Common myeloid progenitor, CD34-positive (primary cell): ENCODE measurements around the gene MAPRE3.
A peak's percentile ranks its signal among the peaks of the same experiment; 100 is the strongest.

Source experiments
- CTCF ChIA-PET: fragments of 350-600 bp; sonication (Branson Sonifier 250); formaldehyde crosslinking; loops from one replicate; lab custom pipeline; 2021; ENCODE audit warnings: antibody characterized with exemption; lab: Charles Lee
- POLR2A ChIA-PET: fragments of 350-600 bp; sonication (Branson Sonifier 250); formaldehyde crosslinking; loops from one replicate; lab custom pipeline; 2021; ENCODE audit warnings: antibody characterized with exemption; lab: Charles Lee
- DNase-seq, 3 donors: peaks; one replicate each; pipeline versions ENCODE4 v3.0.0 to v3.0.0-alpha.2; 2013
- H3K27ac ChIP-seq, 2 experiments: 1 replicate in 1 of 2; 2 replicates in 1 of 2; pipeline ENCODE4 v1.7.0; 2013; ENCODE audit warnings: inconsistent platforms in 2 of 2, low read length in 2 of 2, mild to moderate bottlenecking in 2 of 2, low read depth in 1 of 2, moderate library complexity in 1 of 2; ENCODE audit not compliant: severe bottlenecking in 2 of 2, insufficient read depth in 1 of 2, poor library complexity in 1 of 2
- H3K27me3 ChIP-seq, 5 experiments: replicated peaks in 2 of 5; 1 replicate in 3 of 5; 2 replicates in 2 of 5; pipeline versions ENCODE4 v1.6.1 to v1.7.0; 2013; ENCODE audit warnings: low read length in 4 of 5, mild to moderate bottlenecking in 2 of 5, moderate library complexity in 2 of 5, inconsistent platforms in 1 of 5; ENCODE audit not compliant: insufficient read depth in 5 of 5, control insufficient read depth in 4 of 5
- H3K36me3 ChIP-seq, 4 experiments: 1 replicate in 2 of 4; 2 replicates in 2 of 4; pipeline versions ENCODE4 v1.6.1 to v1.7.0; 2013; ENCODE audit warnings: low read length in 3 of 4, control low read depth in 1 of 4, mild to moderate bottlenecking in 1 of 4; ENCODE audit not compliant: control insufficient read depth in 4 of 4, insufficient read depth in 4 of 4
- H3K4me1 ChIP-seq, 4 experiments: 1 replicate in 3 of 4; 2 replicates in 1 of 4; pipeline versions ENCODE4 v1.6.1 to v1.7.1; 2013; ENCODE audit warnings: low read length in 3 of 4, mild to moderate bottlenecking in 3 of 4, control low read depth in 1 of 4, inconsistent platforms in 1 of 4, moderate library complexity in 1 of 4; ENCODE audit not compliant: control insufficient read depth in 4 of 4, insufficient read depth in 4 of 4; ENCODE audit errors: control extremely low read depth in 1 of 4
- H3K4me3 ChIP-seq, 7 experiments: 1 replicate in 4 of 7; 2 replicates in 3 of 7; pipeline versions ENCODE4 v1.5.1 to v1.7.0; 2013; ENCODE audit warnings: mild to moderate bottlenecking in 7 of 7, low read length in 6 of 7, moderate library complexity in 6 of 7, inconsistent platforms in 2 of 7, low read depth in 2 of 7, control low read depth in 1 of 7; ENCODE audit not compliant: insufficient read depth in 4 of 7, control insufficient read depth in 1 of 7; ENCODE audit errors: extremely low read depth in 1 of 7
- H3K9me3 ChIP-seq, 5 experiments: 1 replicate in 4 of 5; 2 replicates in 1 of 5; pipeline versions ENCODE4 v1.6.1 to v1.7.1; 2013; ENCODE audit warnings: low read length in 4 of 5, mild to moderate bottlenecking in 2 of 5, inconsistent platforms in 1 of 5, low read depth in 1 of 5, moderate library complexity in 1 of 5; ENCODE audit not compliant: control insufficient read depth in 4 of 5, insufficient read depth in 2 of 5; ENCODE audit errors: control extremely low read depth in 1 of 5
- WGBS: methylation state at CpG from one replicate; pipeline ENCODE4 v1.1.5; 2013; ENCODE audit not compliant: insufficient coverage; 5-methylcytosine and 5-hydroxymethylcytosine counted together

MAPRE3 gene

DNA sequence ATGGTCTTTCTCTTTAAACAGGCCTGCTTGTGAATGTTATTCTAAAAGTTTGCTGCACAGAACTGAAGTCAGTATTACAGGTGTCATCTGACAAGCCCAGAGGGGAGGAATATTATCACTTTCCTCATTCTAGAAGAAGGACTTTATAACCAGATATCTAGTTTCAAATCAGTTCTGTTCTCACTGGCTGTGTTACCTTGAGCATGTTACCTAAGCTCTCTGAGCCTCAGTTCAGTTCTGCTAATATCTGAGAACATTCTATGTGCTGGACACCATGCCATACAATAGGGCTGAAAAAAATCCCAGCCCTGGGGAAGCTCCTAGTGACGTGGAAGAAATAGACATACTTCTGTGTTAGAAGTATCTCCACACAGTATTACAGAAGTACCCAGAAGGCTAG lies 27.9 kb downstream of the MAPRE3 start:
- no peaks in the 10 kb centered on the region for H3K36me3 ChIP-seq
- peaks cover 0 to 6% (median 2%) of the 10 kb centered on the region in 4 experiments for H3K4me1 ChIP-seq
- ChIA-PET CTCF (interaction anchor here (0.8 to 8.0 kb wide), 6 partner anchors 9 to 154 kb away, joined by 3 to 39 read pairs (median 4); no protein-coding TSS in a partner anchor), POLR2A (interaction anchor here (0.6 kb wide), 1 partner anchor 18 kb away, joined by 4 read pairs; no protein-coding TSS in a partner anchor)
- peaks cover 0 to 7% (median 0%) of the 10 kb centered on the region in 5 experiments for H3K27me3 ChIP-seq
- no peak for DNase-seq
- no peak overlapping the region for H3K27ac ChIP-seq
- H3K4me3 ChIP-seq = no peak overlapping the region
- no peaks in the 10 kb centered on the region for H3K9me3 ChIP-seq
- no CpG with 5 or more reads among the region's 1 CpG for WGBS

GRCh38 chr2:27000228-27000627 lies 29.8 kb downstream of the MAPRE3 start:
- CTCF ChIA-PET = no interaction called here
- no peaks in the 10 kb centered on the region for H3K36me3 ChIP-seq
- DNase-seq = peak in 1 of 3 donors; percentile 31
- peaks cover 0 to 6% (median 2%) of the 10 kb centered on the region in 4 experiments for H3K4me1 ChIP-seq
- H3K4me3 ChIP-seq = no peak overlapping the region
- no peaks in the 10 kb centered on the region for H3K9me3 ChIP-seq
- 56% methylated on average over 4 of the region's 4 CpGs for WGBS
- H3K27ac ChIP-seq = no peak overlapping the region
- POLR2A ChIA-PET = no interaction called here
- H3K27me3 ChIP-seq = peaks cover 0 to 3% (median 0%) of the 10 kb centered on the region in 5 experiments

GRCh38 chr2:27000995-27001394 lies 30.6 kb downstream of the MAPRE3 start:
- Histone ChIP-seq H3K4me3 (no peak overlapping the region), H3K27me3 (peaks cover 0 to 3% (median 0%) of the 10 kb centered on the region in 5 experiments), H3K9me3 (no peaks in the 10 kb centered on the region), H3K27ac (no peak overlapping the region), H3K4me1 (peaks cover 0 to 6% (median 2%) of the 10 kb centered on the region in 4 experiments), H3K36me3 (no peaks in the 10 kb centered on the region)
- DNase-seq = no peak
- no CpG with 5 or more reads among the region's 2 CpGs for WGBS
- ChIA-PET POLR2A (no interaction called here), CTCF (no interaction called here)

GRCh38 chr2:27001950-27002349 lies 31.5 kb downstream of the MAPRE3 start:
- Histone ChIP-seq H3K27ac (no peak overlapping the region), H3K4me1 (peaks cover 0 to 6% (median 2%) of the 10 kb centered on the region in 4 experiments), H3K4me3 (no peak overlapping the region), H3K9me3 (no peaks in the 10 kb centered on the region), H3K36me3 (no peaks in the 10 kb centered on the region), H3K27me3 (peaks cover 0 to 3% (median 0%) of the 10 kb centered on the region in 5 experiments)
- no peak for DNase-seq
- CTCF ChIA-PET = interaction anchor here (3.7 kb wide), 1 partner anchor 14 kb away, joined by 20 read pairs; no protein-coding TSS in a partner anchor
- POLR2A ChIA-PET = no interaction called here
- WGBS = 88% methylated on average over 4 of the region's 5 CpGs

DNA sequence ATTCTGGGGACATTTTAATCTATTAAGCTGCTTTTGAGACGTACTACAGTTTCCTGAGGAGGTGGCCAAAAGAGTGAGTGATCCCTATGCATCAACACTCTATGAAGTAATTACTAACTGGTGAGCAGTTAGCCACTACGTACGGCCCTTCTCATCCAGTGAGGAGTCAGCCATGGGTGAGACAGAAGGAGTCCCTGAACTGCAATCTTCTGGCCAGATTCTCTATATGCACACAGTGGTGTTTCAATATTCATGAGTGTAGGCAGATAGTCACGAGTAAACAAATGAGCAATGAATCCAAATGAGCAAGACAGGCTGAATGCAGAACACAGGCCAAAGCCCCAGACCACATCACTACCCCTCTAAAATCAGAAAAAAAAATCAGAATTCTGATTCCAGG lies 32.6 kb downstream of the MAPRE3 start:
- Histone ChIP-seq H3K4me3 (no peak overlapping the region), H3K36me3 (no peaks in the 10 kb centered on the region), H3K27me3 (peaks cover 0 to 3% (median 0%) of the 10 kb centered on the region in 5 experiments), H3K9me3 (no peaks in the 10 kb centered on the region), H3K4me1 (peaks cover 0 to 6% (median 2%) of the 10 kb centered on the region in 4 experiments), H3K27ac (no peak overlapping the region)
- CTCF ChIA-PET = interaction anchor here (1.1 to 3.7 kb wide), 4 partner anchors 8 to 41 kb away, joined by 4 to 20 read pairs (median 8); no protein-coding TSS in a partner anchor
- DNase-seq = no peak
- 94% methylated on average over 2 of the region's 4 CpGs for WGBS
- POLR2A ChIA-PET = no interaction called here

- ChIA-PET POLR2A (no interaction called here), CTCF (interaction anchor here (1.1 to 3.7 kb wide), 4 partner anchors 9 to 42 kb away, joined by 4 to 20 read pairs (median 8); no protein-coding TSS in a partner anchor)
- Histone ChIP-seq H3K4me1 (peaks cover 0 to 6% (median 2%) of the 10 kb centered on the region in 4 experiments), H3K36me3 (no peaks in the 10 kb centered on the region), H3K27me3 (peaks cover 0 to 3% (median 0%) of the 10 kb centered on the region in 5 experiments), H3K27ac (no peak overlapping the region), H3K4me3 (no peak overlapping the region), H3K9me3 (no peaks in the 10 kb centered on the region)
- DNase-seq = peak in 2 of 3 donors; percentile 31 to 46
- 94% methylated on average over 6 of the region's 9 CpGs for WGBS
Observed at GRCh38 chr2:27003857-27004256, 33.4 kb downstream of the MAPRE3 start.

DNA sequence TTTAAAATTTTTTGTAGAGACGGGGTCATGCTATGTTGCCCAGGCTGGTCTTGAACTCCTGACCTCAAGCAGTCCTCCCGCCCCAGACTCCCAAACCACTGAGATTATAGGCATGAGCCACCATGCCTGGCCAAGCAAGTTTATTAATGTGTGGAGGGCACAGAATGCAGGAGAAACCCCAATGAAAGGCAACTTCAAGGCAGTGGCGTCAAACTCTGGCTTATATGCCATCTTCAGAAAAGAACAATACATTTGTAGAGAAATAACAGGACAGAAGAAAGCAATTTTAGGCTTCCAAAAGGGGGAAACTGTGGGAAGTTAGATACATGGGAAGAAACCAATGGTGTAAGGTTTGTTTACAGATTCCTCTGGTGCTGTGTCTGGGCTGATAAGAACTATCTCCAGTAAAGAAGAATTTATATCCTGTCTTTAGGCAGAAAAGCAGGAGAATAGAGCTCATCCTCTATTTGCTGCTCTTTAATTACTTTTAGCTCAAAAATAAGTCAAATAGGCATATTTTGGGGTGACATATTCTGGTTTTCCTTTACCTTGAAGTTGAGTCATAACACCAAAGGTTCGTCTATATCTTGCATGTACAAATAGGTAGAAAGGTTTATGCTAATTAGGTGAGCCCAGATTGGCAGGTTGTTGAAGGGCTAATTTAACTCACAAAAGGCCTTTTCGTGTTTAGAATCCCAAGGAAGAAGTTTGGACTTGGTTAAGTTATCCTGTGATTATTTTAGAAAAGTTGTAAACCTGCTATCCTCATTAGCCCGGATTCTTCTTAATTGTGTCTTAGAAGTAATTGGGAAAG lies 36.4 kb downstream of the MAPRE3 start:
- Histone ChIP-seq H3K27ac (peak overlapping the region in 1 of 2 experiments; percentile 78), H3K27me3 (peaks cover 0 to 3% (median 0%) of the 10 kb centered on the region in 5 experiments), H3K4me1 (no peaks in the 10 kb centered on the region), H3K36me3 (no peaks in the 10 kb centered on the region), H3K9me3 (no peaks in the 10 kb centered on the region), H3K4me3 (no peak overlapping the region)
- no peak for DNase-seq
- WGBS = 89% methylated on average over 5 of the region's 6 CpGs
- ChIA-PET CTCF (interaction anchor here (0.7 to 2.7 kb wide), 2 partner anchors 10 to 49 kb away, joined by 3 to 15 read pairs; no protein-coding TSS in a partner anchor), POLR2A (no interaction called here)
